Right lobe of liver (tissue), 4 donors: ENCODE data around the gene TUBGCP2.

ENCODE experiments used
- POLR2A ChIP-seq: fragments of 450-650 bp; IDR thresholded peaks from one replicate; pipeline ENCODE4 v1.6.1; 2017; ENCODE audit warnings: antibody characterized with exemption, mild to moderate bottlenecking
- TF ChIP-seq, protein P1 (sequence below), 4 donors: fragments of 200-600 bp in 3 of 4; fragments of 450-650 bp in 1 of 4; IDR thresholded peaks; one replicate each; pipeline versions ENCODE4 v1.5.1 to v1.8.0; 2016 to 2022; ENCODE audit warnings: antibody characterized with exemption in 4 of 4, mild to moderate bottlenecking in 2 of 4
- donor health status: DM: no; HTN: no; CAD: no.
- donor health status: DM: no; HTN: no; CAD: no.
- donor health status: DM: no; HTN: yes; CAD: no.

DNA sequence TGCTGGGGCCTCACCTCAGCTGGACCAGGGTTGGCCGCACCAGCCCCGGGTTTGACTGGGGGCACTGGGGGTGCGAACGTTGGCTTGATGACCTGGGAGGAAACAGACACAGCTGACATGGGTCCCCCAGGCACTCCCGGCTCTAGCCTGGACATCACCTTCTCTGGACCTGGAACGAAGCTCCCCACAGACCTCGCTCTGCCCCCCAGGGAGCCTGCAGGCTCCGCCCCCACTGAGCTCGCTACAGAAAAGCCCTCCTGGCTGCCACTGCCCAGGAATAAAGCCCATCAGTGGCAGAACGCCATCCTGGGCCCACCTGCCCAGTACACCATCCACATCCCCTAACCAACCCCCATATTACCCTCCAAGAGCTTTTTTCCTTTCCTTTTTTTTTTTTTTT lies 45.0 kb downstream of the TUBGCP2 start:
- TF ChIP-seq, protein P1, sequence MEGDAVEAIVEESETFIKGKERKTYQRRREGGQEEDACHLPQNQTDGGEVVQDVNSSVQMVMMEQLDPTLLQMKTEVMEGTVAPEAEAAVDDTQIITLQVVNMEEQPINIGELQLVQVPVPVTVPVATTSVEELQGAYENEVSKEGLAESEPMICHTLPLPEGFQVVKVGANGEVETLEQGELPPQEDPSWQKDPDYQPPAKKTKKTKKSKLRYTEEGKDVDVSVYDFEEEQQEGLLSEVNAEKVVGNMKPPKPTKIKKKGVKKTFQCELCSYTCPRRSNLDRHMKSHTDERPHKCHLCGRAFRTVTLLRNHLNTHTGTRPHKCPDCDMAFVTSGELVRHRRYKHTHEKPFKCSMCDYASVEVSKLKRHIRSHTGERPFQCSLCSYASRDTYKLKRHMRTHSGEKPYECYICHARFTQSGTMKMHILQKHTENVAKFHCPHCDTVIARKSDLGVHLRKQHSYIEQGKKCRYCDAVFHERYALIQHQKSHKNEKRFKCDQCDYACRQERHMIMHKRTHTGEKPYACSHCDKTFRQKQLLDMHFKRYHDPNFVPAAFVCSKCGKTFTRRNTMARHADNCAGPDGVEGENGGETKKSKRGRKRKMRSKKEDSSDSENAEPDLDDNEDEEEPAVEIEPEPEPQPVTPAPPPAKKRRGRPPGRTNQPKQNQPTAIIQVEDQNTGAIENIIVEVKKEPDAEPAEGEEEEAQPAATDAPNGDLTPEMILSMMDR (IDR thresholded peaks at IDR 0.05), result no peak
- TF ChIP-seq POLR2A, result no peak
